T-helper 2 cell (primary cell): ENCODE results near the gene SOHLH1.
"Not testable (repeated sequence)": the region's sequence is repeated elsewhere in the genome, so short reads cannot be mapped to it uniquely, and the experiment has no call there.

Source experiments
- DNase-seq, 5 experiments: peaks; one replicate each; pipeline versions ENCODE4 v3.0.0 to v3.0.0-alpha.2; 2012 to 2022

Gene SOHLH1

DNA sequence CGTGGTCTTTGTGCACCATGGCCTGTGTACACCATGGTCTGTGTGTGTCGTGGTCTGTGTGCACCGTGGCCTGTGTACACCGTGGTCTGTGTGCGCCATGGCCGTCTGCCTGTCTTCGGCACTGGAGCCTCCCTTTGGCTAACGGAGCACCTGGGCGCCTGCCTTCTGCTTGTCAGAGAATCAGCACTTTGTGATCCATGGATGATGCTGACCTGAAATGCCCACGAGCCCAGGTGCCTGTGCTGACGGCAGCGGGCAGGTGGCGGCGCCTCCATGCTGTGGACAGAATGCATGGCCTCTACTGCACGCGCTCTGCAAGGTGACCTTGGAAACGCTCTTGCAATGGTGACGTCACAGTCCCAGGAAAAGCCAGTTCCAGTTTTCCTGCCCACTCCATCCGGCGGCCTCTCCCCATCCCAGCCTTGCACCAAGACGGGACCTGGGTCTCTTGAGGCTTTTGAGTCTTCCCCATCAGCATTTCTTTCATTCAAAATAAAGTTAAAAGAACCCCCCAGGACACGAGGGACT lies 21.6 kb downstream of the SOHLH1 start:
- DNase-seq = no peak

- DNase-seq = no peak
These were observed 22.4 kb downstream of the SOHLH1 start for GRCh38 chr9:135676891-135677290.

DNA sequence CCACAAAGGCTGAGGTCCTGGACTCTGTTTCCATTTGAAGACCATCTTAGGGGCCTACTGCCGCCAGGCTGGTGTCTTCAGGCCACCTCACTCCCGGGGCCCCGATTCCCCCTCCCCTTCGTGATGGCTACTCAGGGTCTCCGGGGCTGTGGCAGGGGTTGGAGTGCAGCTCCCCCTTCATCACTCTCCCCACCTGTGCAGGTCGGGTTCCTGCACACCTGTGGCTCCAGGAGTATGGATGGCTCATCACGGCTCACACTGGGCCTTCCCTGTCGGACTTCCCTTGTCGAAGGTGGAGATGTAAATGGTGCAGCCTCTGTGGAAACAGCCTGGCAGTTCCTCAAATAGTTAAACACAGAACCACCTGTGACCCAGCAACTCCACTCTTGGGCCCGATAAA lies 24.3 kb downstream of the SOHLH1 start:
- no peak for DNase-seq

GRCh38 chr9:135673941-135674340 lies 25.3 kb downstream of the SOHLH1 start:
- DNase-seq = no peak

- not testable (repeated sequence) for DNase-seq
These were observed 26.5 kb downstream of the SOHLH1 start for GRCh38 chr9:135672786-135673185.

GRCh38 chr9:135671591-135672041 lies 27.7 kb downstream of the SOHLH1 start:
- DNase-seq = no peak

- no peak for DNase-seq
These were observed 28.3 kb downstream of the SOHLH1 start for GRCh38 chr9:135670721-135671590.

DNA sequence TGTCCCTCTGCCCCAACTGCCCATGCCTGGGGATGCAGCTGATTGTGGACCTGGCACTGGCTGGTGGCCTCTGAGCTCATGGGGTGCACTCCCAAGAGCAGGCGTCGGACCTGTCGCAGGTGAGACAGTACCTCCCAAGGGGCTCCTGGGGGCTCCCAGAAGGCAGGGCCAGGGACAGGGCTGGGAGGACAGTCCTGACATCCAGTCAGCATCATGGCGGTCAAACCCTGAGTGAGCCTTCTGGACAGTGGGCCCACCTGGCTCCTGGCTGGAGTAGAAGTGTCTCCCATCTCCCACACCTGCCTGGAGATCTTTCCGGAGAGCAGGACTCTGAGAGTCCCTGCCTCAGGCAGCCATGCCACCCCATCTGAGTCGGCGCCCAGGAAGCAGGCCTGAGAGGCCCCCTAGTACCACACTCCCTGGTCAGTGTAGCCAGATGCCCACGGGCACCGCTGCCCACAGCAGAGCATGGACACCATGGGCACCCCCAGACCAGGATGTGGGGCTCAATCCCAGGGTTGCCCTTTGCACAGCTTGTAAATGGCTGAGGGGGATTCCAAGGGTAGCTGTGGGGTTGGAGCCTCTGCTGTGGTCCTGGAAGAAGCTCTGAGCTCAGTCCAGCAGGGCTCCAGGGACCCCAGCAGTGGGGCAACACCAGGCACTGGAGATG lies 29.5 kb downstream of the SOHLH1 start:
- no peak for DNase-seq

- not testable (repeated sequence) for DNase-seq
These were observed 30.3 kb downstream of the SOHLH1 start for GRCh38 chr9:135669018-135669417.

DNA sequence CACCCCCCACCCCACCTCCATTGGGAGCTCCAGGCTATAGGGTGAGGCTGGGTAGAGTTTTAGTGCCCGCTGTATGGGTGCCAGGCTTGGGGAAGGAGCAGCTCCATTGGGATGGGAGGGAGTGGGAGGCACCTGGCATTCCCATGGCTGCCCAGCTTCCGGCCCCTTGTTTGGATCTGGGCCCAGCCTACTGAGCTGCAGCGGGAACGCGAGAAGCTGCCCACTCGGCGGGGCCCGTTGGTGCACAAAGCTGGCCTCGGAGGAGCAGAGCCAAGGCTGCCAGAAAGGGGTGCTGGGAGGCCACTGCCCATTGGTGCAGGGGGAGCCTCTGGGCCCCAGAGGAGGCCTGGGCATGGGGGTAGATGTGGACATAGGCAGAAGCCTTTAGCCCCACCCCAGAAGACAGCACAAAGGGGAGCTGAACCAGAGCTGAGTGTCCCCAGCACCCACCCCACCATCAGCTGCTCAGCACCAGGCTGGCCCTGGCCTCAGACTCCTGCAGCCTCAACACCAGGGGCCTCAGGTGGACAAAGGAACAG lies 31.7 kb downstream of the SOHLH1 start:
- no peak for DNase-seq

DNA sequence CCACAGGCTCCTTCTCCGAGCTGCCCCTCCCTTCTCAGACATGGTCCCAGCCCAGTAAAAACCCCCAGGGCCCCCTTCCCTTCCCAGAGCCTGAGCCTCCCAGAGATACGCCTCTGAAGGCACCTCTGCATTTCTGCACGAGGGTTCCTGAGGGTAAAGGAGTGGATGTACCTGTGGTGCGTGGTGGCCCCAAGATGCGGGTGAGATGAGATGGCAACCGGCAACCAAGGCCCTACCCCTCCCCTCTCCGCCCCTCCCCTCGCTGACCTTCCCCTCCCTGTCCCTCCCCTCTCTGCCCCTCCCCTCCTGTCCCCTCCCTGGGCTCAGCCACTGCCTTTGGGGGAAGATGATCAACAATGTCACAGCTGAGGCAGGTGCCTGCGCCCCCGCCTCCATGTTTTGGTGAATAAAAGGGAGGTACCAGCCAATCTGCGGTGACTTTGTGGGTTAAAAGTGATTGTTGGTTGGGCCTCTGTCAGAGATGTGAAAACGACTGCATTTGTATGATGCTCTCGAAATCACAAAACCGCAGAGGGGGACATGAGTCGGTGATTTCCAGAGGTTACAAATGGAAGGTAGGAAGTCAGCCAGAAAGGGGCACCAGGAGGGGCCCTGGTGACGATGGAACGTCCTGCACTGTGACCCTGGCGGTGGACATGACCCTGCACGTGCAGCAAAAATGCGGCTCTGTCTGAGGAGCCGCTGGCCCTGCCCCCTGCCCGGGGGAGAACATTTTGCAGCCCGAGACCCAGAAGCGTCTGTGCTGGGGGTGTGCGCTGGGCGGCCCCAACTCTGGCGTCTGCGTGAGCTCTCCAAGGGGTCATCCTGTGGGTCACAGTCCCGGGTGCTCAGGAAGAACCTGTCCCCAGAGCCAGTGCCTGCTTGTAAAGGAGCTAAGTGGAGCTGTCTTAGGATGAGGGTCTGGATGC lies 32.5 kb downstream of the SOHLH1 start:
- DNase-seq = no peak

DNA sequence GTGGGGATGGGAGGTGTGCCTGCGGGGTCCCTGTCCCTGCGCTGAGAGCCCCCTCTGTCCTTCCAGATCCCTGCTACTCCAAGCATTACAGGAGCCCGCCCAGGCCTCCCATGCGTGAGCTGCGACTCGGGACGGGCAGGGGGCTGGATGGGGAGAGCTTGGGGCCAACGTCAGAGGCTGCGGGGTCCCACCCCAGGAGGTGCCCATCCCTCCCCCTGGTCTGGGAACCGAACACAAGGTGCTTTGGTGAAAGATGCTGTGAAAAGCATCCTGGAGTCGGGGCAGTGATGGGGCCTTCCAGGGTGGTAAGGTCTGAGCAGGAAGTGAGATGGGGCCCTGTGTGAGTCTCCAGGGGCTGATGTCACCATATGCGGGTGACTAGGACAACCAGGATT lies 33.5 kb downstream of the SOHLH1 start:
- DNase-seq = no peak

- no peak for DNase-seq
These were observed 34.2 kb downstream of the SOHLH1 start for GRCh38 chr9:135664801-135665794.

DNA sequence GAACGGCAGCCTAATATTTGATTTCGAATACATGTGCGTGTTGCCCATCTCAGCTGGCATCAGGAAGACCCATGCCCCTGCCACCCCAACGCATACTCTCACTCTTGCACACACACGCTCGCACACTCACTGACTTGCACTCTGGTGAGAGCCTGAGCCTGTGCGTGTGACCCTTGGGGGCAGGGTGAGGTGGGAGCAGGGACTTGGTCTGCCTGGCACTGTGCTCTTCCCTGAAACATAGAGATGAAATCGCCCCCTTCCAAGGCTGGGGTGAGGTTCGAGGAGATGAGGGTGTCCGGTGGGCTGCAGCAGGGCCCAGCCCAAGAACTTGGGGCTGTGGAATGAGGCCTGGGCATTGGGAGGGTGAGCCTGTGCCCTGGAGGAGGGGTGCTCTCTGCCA lies 35.0 kb downstream of the SOHLH1 start:
- no peak for DNase-seq

- DNase-seq = no peak
These were observed 35.4 kb downstream of the SOHLH1 start for GRCh38 chr9:135663857-135664256.

DNA sequence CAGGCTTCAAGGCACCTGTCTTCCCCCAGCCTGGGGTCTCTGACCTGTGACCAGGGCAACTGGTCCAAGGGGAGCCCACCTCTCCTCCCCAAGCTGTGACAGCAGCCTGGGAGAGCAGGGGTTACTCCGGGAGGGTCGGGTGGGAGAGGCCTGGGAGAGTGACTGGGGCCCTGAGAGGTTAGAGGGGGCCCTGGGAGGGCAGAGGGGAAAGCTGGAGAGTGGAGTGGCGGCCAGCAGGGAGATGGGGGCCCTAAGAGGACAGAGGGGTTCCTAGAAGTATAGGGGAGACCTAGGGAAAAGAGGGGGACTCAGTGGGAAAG lies 35.9 kb downstream of the SOHLH1 start:
- DNase-seq = no peak

DNA sequence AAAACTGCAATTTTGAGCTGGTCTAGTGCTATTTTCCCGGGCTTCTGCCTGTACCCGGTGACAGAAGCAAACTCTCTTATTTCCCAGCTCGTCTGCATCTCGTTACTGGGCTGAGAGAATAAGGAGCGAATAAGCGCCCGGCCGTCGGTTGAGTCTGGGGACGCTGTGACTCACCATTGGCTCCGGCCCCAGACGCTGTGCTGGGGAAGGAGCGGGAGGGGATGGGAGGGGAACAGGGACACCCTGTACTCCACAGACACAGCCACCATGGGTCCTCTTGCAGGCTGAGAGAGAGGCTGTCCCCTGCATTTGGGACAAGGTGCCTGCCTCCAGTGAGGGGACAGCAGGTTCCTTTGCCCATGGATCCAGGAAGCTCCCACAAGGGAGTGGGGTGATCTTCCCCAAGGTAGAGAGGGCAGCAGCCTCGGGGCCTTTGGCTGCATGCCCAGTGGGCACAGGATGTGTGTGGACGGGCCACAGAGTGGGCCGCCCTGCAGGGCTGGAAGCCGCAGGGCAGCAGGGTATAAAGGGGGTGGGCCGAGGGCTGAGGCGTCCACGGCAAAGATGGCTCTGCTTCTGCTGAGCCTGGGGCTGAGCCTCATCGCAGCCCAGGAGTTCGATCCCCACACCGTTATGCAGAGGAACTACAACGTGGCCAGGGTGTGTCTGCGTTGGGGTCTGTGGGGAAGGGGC lies 36.4 kb downstream of the SOHLH1 start, which contains the start of gene LCN9:
Gene LCN9 (plus strand): TSS at position 552 of the 693 bp plus-strand sequence. CDS start 13 bp downstream, at position 565.
- DNase-seq = no peak

GRCh38 chr9:135661816-135662560 lies 37.3 kb downstream of the SOHLH1 start:
- DNase-seq = no peak

DNA sequence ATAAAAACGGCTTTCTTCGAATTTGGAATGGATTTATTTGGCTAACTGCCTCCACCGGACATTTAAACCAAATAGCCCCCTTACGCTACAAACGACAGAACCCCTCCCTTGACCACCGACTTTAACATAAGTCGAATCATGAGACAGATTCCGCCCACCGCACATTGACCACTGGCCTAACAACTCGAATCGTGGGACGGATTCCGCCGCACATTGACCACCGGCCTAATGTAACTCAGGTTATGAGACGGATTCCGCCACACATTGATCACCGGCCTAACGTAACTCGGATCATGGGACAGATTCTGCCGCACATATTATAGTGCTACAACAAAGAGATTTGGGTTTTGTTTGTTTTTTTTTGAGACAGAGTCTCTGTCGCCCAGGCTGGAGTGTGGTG lies 38.9 kb downstream of the SOHLH1 start:
- no peak for DNase-seq

- DNase-seq = no peak
These were observed 40.0 kb downstream of the SOHLH1 start for GRCh38 chr9:135659252-135659651.
